Pancreas (tissue), 10 donors: Measurements from ENCODE around the gene CNOT1. TPM values are rescaled to one million over a fixed set of nuclear protein-coding genes. Genes with fewer than 3 reads are reported as not detected.
"Not testable (repeated sequence)": the region's sequence is repeated elsewhere in the genome, so short reads cannot be mapped to it uniquely, and the experiment has no call there.

Experiments used
- ATAC-seq, 4 donors: fragments of 200-7000 bp; cut with Tn5 transposase; one replicate each; pipeline versions ENCODE4 v1.8.0 to v1.9.1; 2020; ENCODE audit warnings: mild to moderate bottlenecking in 4 of 4, moderate library complexity in 4 of 4
- DNase-seq, 6 donors: peaks; one replicate each; pipeline ENCODE4 v3.0.0-alpha.2; 2020
- FAIRE-seq: peaks from 2 replicates; lab custom pipeline; 2012; peaks lifted over from hg19 to GRCh38; lab: Jason Lieb, UNC
- H3K27ac ChIP-seq, 4 donors: fragments of 200-600 bp; sonication (generic); 1 replicate in 3 of 4; 2 replicates in 1 of 4; pipeline versions ENCODE4 v1.5.0 to v1.8.0; 2020
- H3K27me3 ChIP-seq, 4 donors: fragments of 200-600 bp; one replicate each; pipeline ENCODE4 v1.8.0; 2021
- H3K36me3 ChIP-seq, 3 donors: fragments of 200-600 bp; sonication (generic) in 1 of 3; one replicate each; pipeline versions ENCODE4 v1.5.0 to v1.8.0; 2020 to 2021
- H3K4me1 ChIP-seq, 3 donors: fragments of 200-600 bp; one replicate each; pipeline ENCODE4 v1.8.0; 2021
- H3K4me3 ChIP-seq, 4 donors: fragments of 200-600 bp; sonication (generic) in 2 of 4; one replicate each; pipeline versions ENCODE4 v1.5.0 to v1.8.0; 2020 to 2021
- H3K9me3 ChIP-seq, 4 donors: fragments of 200-600 bp; one replicate each; pipeline ENCODE4 v1.8.0; 2021
- CTCF ChIP-seq, 4 donors: fragments of 200-600 bp; sonication (generic) in 3 of 4; IDR thresholded peaks; one replicate each; pipeline versions ENCODE4 v1.5.0 to v1.8.0; 2021; ENCODE audit warnings: antibody characterized with exemption in 4 of 4
- WGBS, 2 donors: extraction: QIAGEN DNeasy Blood & Tissue Kit; methylation state at CpG; one replicate each; pipeline ENCODE4 v1.1.7; 2013; 5-methylcytosine and 5-hydroxymethylcytosine counted together
- intact Hi-C, 3 donors: fragments of 100-400 bp; cut with DNase I; formaldehyde crosslinking; loops; one replicate each; pipeline versions ENCODE4 v1.11.1 to v1.14.2; 2022
- polyA plus RNA-seq, 2 donors: library from polyadenylated mRNA; stranded (reverse); fragments of 200-250 nt; gene quantifications; one replicate each; pipeline ENCODE4 v1.2.3, GENCODE V29; 2013
- total RNA-seq, 6 donors: library from RNA; stranded (reverse); fragmentation: NEBNext Ultra II Directional in 4 of 6; extraction: Animal tissue kit (Norgen Biotek cat#: 25700) in 4 of 6; gene quantifications; one replicate each; pipeline versions ENCODE4 v1.2.1 to v1.2.4, GENCODE V29; 2021 to 2023
- donor health status: healthy with polysubstance abuse.
- donor health status: DM: no; HTN: no; CAD: no; lungs with moderate emphysema.
- donor health status: DM: no; HTN: no; CAD: no.
- donor health status: control.
- donor health status: control.
- donor health status: Bipolar disorder and iron deficiency.
- donor health status: DM: yes; HTN: yes; CAD: no.
- donor health status: DM: no; HTN: no; CAD: no.
- donor health status: DM: no; HTN: no; CAD: no.
- donor health status: DM: yes; HTN: yes; CAD: no.

The CNOT1 gene
- total and polyA plus RNA-seq, 8 donors: 24.3 to 84.4 (median 60.0) TPM

- no peak for TF ChIP-seq CTCF (IDR thresholded peaks at IDR 0.05)
- intact Hi-C loops: no loop called here
- 59 to 69% methylated on average over 4 of the region's 4 CpGs for WGBS, 2 donors
- no peaks in the 10 kb centered on the region for H3K9me3 ChIP-seq
- no peak overlapping the region for H3K4me3 ChIP-seq
- H3K27me3 ChIP-seq: no peaks in the 10 kb centered on the region
- no peak for FAIRE-seq
- no peaks in the 10 kb centered on the region for H3K4me1 ChIP-seq
- H3K27ac ChIP-seq: no peak overlapping the region
- no peaks in the 10 kb centered on the region for H3K36me3 ChIP-seq
- no peak for DNase-seq
- ATAC-seq: no peak
Observed at GRCh38 chr16:58492066-58492465, 137.6 kb downstream of the CNOT1 start.

DNA sequence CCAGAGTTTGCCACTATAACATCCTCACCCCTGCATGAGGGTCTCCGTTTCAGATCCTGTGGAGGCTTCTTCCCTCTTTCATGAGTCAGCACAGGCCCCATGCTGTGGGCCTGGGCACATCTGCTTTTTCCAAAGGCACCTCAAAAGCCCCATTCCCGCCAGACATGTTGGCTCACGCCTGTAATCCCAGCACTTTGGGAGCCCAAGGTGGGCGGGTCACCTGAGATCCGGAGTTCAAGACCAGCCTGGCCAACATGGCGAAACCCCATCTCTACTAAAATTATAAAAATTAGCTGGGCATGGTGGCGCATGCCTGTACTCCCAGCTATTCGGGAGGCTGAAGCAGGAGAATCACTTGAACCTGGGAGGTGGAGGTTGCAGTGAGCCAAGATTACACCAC lies 139.1 kb downstream of the CNOT1 start:
- H3K9me3 ChIP-seq, FAIRE-seq, H3K27ac ChIP-seq, H3K36me3 ChIP-seq, H3K27me3 ChIP-seq, intact Hi-C loops, ATAC-seq, H3K4me1 ChIP-seq, H3K4me3 ChIP-seq: not testable (repeated sequence)
- peak in 1 of 6 donors; percentile 19 for DNase-seq
- WGBS, 2 donors: 77 to 79% methylated on average over 8 of the region's 8 CpGs

DNA sequence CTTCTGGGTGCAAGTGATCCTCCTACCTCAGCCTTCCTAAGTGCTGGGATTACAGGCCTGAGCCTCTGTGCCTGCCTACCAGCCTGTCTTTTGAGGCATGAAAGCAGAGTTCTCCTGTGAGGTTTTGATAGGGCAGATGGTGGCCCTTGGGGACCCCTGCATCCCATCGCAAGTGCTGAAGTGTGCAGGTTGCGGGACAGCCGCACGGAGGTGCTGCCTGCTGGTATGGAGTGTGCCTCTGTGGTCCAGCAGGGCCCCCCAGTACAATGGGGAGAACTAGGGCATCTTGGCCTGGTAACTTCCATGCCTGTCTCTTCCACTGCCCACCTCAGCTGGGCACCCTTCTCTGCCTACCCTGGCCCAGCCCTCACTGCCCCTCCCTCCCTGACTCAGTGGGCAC lies 139.6 kb downstream of the CNOT1 start:
- no peaks in the 10 kb centered on the region for H3K4me1 ChIP-seq
- no peaks in the 10 kb centered on the region for H3K36me3 ChIP-seq
- no peak for FAIRE-seq
- H3K9me3 ChIP-seq: no peaks in the 10 kb centered on the region
- no peak overlapping the region for H3K4me3 ChIP-seq
- intact Hi-C loops: no loop called here
- TF ChIP-seq CTCF (IDR thresholded peaks at IDR 0.05): no peak
- H3K27me3 ChIP-seq: no peaks in the 10 kb centered on the region
- peak in 1 of 6 donors; percentile 34 for DNase-seq
- no peak for ATAC-seq
- WGBS, 2 donors: 92 to 100% methylated on average over 3 to 4 of the region's 4 CpGs
- H3K27ac ChIP-seq: no peak overlapping the region

- WGBS, 2 donors: 20 to 30% methylated on average over 3 of the region's 3 CpGs
- intact Hi-C loops: loop anchor here (5.0 to 10.0 kb wide), 2 partner anchors 151 to 154 kb away; no protein-coding TSS in a partner anchor
- no peak for TF ChIP-seq CTCF (IDR thresholded peaks at IDR 0.05)
- Histone ChIP-seq H3K27me3 (no peaks in the 10 kb centered on the region), H3K4me1 (no peaks in the 10 kb centered on the region), H3K9me3 (no peaks in the 10 kb centered on the region), H3K4me3 (no peak overlapping the region), H3K27ac (no peak overlapping the region), H3K36me3 (no peaks in the 10 kb centered on the region)
- FAIRE-seq: no peak
- ATAC-seq: no peak
- DNase-seq: peak in 1 of 6 donors; percentile 32
Observed at GRCh38 chr16:58488531-58488930, 141.1 kb downstream of the CNOT1 start.

DNA sequence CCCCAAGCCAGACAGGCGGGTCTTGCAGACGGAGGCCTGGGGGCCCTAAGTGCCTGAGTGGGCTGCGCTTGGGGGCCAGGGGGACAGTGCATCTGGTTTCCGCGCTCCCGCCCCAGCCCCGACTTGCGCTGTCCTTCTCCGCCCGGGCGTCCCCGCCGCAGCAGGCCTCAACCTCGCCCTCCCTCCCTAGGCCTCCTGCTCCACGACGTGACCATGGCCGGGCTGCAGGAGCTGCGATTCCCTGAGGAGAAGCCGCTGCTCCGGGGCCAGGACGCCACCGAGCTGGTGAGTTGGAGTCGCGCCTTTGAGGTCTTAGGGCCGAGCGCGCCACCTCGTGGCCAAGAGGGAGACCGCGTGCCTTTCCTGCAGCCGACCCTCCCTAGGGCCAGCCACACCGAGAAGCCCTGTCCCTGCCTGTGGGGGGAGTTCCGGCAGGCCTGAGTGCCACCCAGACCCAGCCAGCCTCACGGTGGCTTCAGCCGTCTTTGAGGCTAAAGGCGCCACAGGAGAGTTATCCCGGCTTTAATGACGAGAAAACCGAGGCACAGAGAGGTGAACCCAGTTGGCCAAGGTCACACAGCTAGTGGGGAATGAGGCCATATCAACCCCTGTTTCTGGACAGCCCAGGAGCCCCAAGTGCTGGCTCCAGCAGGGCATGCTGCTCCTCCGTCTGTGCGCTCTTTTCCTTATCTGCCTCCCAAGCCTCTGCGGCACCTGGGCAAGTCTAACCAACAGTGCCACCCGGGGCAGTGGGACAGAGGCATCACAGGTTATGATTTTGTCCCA lies 141.9 kb downstream of the CNOT1 start:
- FAIRE-seq (no peak), ATAC-seq (peak; percentile 94 to 99 (median 98)), DNase-seq (peak; percentile 65 to 93 (median 82))
- no peaks in the 10 kb centered on the region for H3K36me3 ChIP-seq
- TF ChIP-seq CTCF (IDR thresholded peaks at IDR 0.05): peak; percentile 84 to 96 (median 92)
- H3K4me3 ChIP-seq: peak overlapping the region in 1 of 4 donors; percentile 24
- intact Hi-C loops: loop anchor here (5.0 to 10.0 kb wide), 2 partner anchors 150 to 153 kb away; no protein-coding TSS in a partner anchor
- H3K4me1 ChIP-seq: no peaks in the 10 kb centered on the region
- no peak overlapping the region for H3K27ac ChIP-seq
- 15 to 16% methylated on average over 43 of the region's 43 CpGs for WGBS, 2 donors
- no peaks in the 10 kb centered on the region for H3K27me3 ChIP-seq
- H3K9me3 ChIP-seq: no peaks in the 10 kb centered on the region
